HCT116 (cell line): ENCODE measurements around the gene CFAP77. TPM values are rescaled to one million over a fixed set of nuclear protein-coding genes. Genes with fewer than 3 reads are reported as not detected.

Source experiments
- ATAC-seq: fragments of 200-7000 bp; cut with Tn5 transposase; 2 replicates; pipeline ENCODE4 v1.9.1; 2020; ENCODE audit warnings: mild to moderate bottlenecking, moderate library complexity
- BruUV-seq: library from RNA; stranded (reverse); fragments of 400-500 nt; replicated peaks from 2 replicates; lab custom pipeline; 2021; lab: Mats Ljungman, UMichigan
- CTCF ChIA-PET: fragments of 300-600 bp; sonication (Branson Sonifier 250); formaldehyde crosslinking; loops from one replicate; lab custom pipeline; 2021; ENCODE audit warnings: antibody characterized with exemption; lab: Charles Lee
- POLR2A ChIA-PET: fragments of 300-600, 350-600 bp; sonication (Branson Sonifier 250); formaldehyde crosslinking; loops from one replicate; lab custom pipeline; 2021; ENCODE audit warnings: antibody characterized with exemption; lab: Charles Lee
- RAD21 ChIA-PET, 2 experiments: fragments of 300-600 bp; sonication (Branson Sonifier 250); formaldehyde crosslinking; loops; one replicate each; lab custom pipeline; 2023; ENCODE audit warnings: low total read pairs in 2 of 2; ENCODE audit not compliant: uncharacterized antibody in 2 of 2, unreplicated experiment in 2 of 2, low non-redundant PET in 1 of 2; lab: Charles Lee
- DNase-seq: peaks from one replicate; pipeline ENCODE4 v3.0.0-alpha.2; 2010; ENCODE audit warnings: low read depth, low spot score
- H2AFZ ChIP-seq: fragments of 200-600 bp; shearing (Covaris generic), sonication (generic); 2 replicates; pipeline ENCODE4 v1.6.1; 2017; ENCODE audit warnings: low read depth, mixed run types, mixed read lengths, antibody characterized with exemption, low read length; ENCODE audit not compliant: poor library complexity, severe bottlenecking
- H3K27ac ChIP-seq: 2 replicates; pipeline ENCODE4 v1.5.1; 2012; ENCODE audit warnings: low read depth, low read length
- H3K27me3 ChIP-seq: fragments of 200-600 bp; sonication (generic); 2 replicates; pipeline ENCODE4 v1.6.1; 2016; ENCODE audit warnings: mixed run types, low read length, mixed read lengths; ENCODE audit not compliant: insufficient read depth
- H3K36me3 ChIP-seq, 2 experiments: fragments of 200-500 bp in 1 of 2; fragments of 200-600 bp in 1 of 2; sonication (Bioruptor generic) in 1 of 2; sonication (generic) in 1 of 2; 2 replicates each; pipeline versions ENCODE4 v1.5.1 to v1.6.1; 2014 to 2016; ENCODE audit warnings: low read length in 2 of 2, inconsistent platforms in 1 of 2, mixed read lengths in 1 of 2, mixed run types in 1 of 2; ENCODE audit not compliant: insufficient read depth in 2 of 2, control insufficient read depth in 1 of 2
- H3K4me1 ChIP-seq, 2 experiments: fragments of 200-600 bp in 1 of 2; sonication (generic) in 1 of 2; 2 replicates each; pipeline versions ENCODE4 v1.5.1 to v1.6.1; 2012 to 2017; ENCODE audit warnings: low read length in 2 of 2, inconsistent platforms in 1 of 2, mild to moderate bottlenecking in 1 of 2, mixed read lengths in 1 of 2, mixed run types in 1 of 2, moderate library complexity in 1 of 2; ENCODE audit not compliant: insufficient read depth in 2 of 2, control insufficient read depth in 1 of 2
- H3K4me2 ChIP-seq: fragments of 200-600 bp; sonication (generic); 2 replicates; pipeline ENCODE4 v1.6.1; 2017; ENCODE audit warnings: mixed run types, low read length, mixed read lengths
- H3K4me3 ChIP-seq, 2 experiments: fragments of 200-600 bp in 1 of 2; sonication (generic) in 1 of 2; replicated peaks in 1 of 2; 2 replicates each; pipeline ENCODE4 v1.5.1; 2011 to 2016; ENCODE audit warnings: low read length in 2 of 2, control low read depth in 1 of 2, low read depth in 1 of 2, mild to moderate bottlenecking in 1 of 2, mixed read lengths in 1 of 2, mixed run types in 1 of 2
- H3K79me2 ChIP-seq: fragments of 200-600 bp; sonication (generic); 2 replicates; pipeline ENCODE4 v1.6.1; 2017; ENCODE audit warnings: mild to moderate bottlenecking, mixed run types, low read length, moderate library complexity, mixed read lengths; ENCODE audit not compliant: insufficient read depth
- H3K9ac ChIP-seq: fragments of 200-600 bp; sonication (generic); 2 replicates; pipeline ENCODE4 v1.6.1; 2016; ENCODE audit warnings: low read length, mixed read lengths
- H3K9me2 ChIP-seq: fragments of 200-600 bp; sonication (generic), shearing (Covaris generic); 2 replicates; pipeline ENCODE4 v1.6.1; 2017; ENCODE audit warnings: mixed run types, mild to moderate bottlenecking, moderate library complexity; ENCODE audit not compliant: insufficient read depth
- H3K9me3 ChIP-seq, 2 experiments: fragments of 200-500 bp in 1 of 2; fragments of 200-600 bp in 1 of 2; sonication (Bioruptor generic) in 1 of 2; sonication (generic) in 1 of 2; 2 replicates each; pipeline ENCODE4 v1.6.1; 2014 to 2017; ENCODE audit warnings: low read length in 2 of 2, mixed read lengths in 2 of 2, inconsistent platforms in 1 of 2, low read depth in 1 of 2, mild to moderate bottlenecking in 1 of 2, mixed run types in 1 of 2, moderate library complexity in 1 of 2; ENCODE audit not compliant: control insufficient read depth in 1 of 2, insufficient read depth in 1 of 2
- H4K20me1 ChIP-seq: fragments of 200-600 bp; sonication (generic), shearing (Covaris generic); 2 replicates; pipeline ENCODE4 v1.6.1; 2017; ENCODE audit warnings: mixed run types, mild to moderate bottlenecking, moderate library complexity; ENCODE audit not compliant: insufficient read depth
- CBX3 ChIP-seq: IDR thresholded peaks from 2 replicates; pipeline ENCODE4 v1.6.1; 2012; ENCODE audit warnings: low read depth
- CEBPB ChIP-seq: IDR thresholded peaks from 2 replicates; pipeline ENCODE4 v1.6.1; 2012; ENCODE audit warnings: low read depth
- FOSL1 ChIP-seq: IDR thresholded peaks from 2 replicates; pipeline ENCODE4 v1.6.1; 2012; ENCODE audit warnings: low read depth
- POLR2A ChIP-seq: IDR thresholded peaks from 2 replicates; pipeline ENCODE4 v1.7.0; 2011; ENCODE audit warnings: borderline replicate concordance; ENCODE audit not compliant: insufficient read depth, insufficient read length; ENCODE audit errors: extremely low read depth
- POLR2AphosphoS5 ChIP-seq: IDR thresholded peaks from 2 replicates; pipeline ENCODE4 v1.6.1; 2011; ENCODE audit warnings: mild to moderate bottlenecking, low read depth, low read length, moderate library complexity
- RAD21 ChIP-seq: IDR thresholded peaks from 2 replicates; pipeline ENCODE4 v1.6.1; 2012; ENCODE audit warnings: low read depth, mild to moderate bottlenecking
- TCF7L2 ChIP-seq: IDR thresholded peaks from 2 replicates; pipeline ENCODE4 v1.7.0; 2011; ENCODE audit warnings: borderline replicate concordance, inconsistent platforms; ENCODE audit not compliant: insufficient read depth, insufficient read length; ENCODE audit errors: extremely low read depth
- ZFX ChIP-seq: fragments of 450-650 bp; IDR thresholded peaks from 2 replicates; pipeline ENCODE4 v1.6.1; 2017
- ZNF274 ChIP-seq: fragments of 200-500 bp; sonication (Bioruptor generic); IDR thresholded peaks from 2 replicates; pipeline ENCODE4 v1.6.1; 2014; ENCODE audit warnings: mild to moderate bottlenecking, low read depth, low read length, inconsistent platforms
- intact Hi-C: fragments of 100-400 bp; cut with micrococcal nuclease; formaldehyde crosslinking; loops from 2 replicates; pipeline ENCODE4 v1.10.0; 2022
- total RNA-seq: library from RNA; stranded (reverse); gene quantifications from one replicate; pipeline ENCODE4 v1.2.1, GENCODE V29; 2021; ENCODE audit not compliant: unreplicated experiment
- TF ChIP-seq, protein P1 (sequence below): IDR thresholded peaks from 2 replicates; pipeline ENCODE4 v1.6.1; 2012
- TF ChIP-seq, protein P2 (sequence below), 3 experiments: fragments of 200-600 bp in 1 of 3; sonication (generic) in 1 of 3; IDR thresholded peaks in 2 of 3; conservative IDR thresholded peaks in 1 of 3; 2 replicates each; pipeline ENCODE4 v1.5.1; 2012 to 2017; ENCODE audit warnings: low read depth in 2 of 3, low read length in 2 of 3, antibody characterized with exemption in 1 of 3, borderline replicate concordance in 1 of 3, control low read depth in 1 of 3, mild to moderate bottlenecking in 1 of 3, mixed read lengths in 1 of 3, mixed run types in 1 of 3, moderate library complexity in 1 of 3; ENCODE audit not compliant: insufficient read depth in 1 of 3
- TF ChIP-seq, protein P3 (sequence below): IDR thresholded peaks from 2 replicates; pipeline ENCODE4 v1.6.1; 2011; ENCODE audit warnings: mild to moderate bottlenecking, low read length, moderate library complexity; ENCODE audit not compliant: insufficient replicate concordance; ENCODE audit errors: extremely low read depth
- TF ChIP-seq, protein P4 (sequence below): IDR thresholded peaks from 2 replicates; pipeline ENCODE4 v1.6.1; 2012

CFAP77 gene
- total RNA-seq, 1 experiment from 2014 or later = 0.98 TPM

DNA sequence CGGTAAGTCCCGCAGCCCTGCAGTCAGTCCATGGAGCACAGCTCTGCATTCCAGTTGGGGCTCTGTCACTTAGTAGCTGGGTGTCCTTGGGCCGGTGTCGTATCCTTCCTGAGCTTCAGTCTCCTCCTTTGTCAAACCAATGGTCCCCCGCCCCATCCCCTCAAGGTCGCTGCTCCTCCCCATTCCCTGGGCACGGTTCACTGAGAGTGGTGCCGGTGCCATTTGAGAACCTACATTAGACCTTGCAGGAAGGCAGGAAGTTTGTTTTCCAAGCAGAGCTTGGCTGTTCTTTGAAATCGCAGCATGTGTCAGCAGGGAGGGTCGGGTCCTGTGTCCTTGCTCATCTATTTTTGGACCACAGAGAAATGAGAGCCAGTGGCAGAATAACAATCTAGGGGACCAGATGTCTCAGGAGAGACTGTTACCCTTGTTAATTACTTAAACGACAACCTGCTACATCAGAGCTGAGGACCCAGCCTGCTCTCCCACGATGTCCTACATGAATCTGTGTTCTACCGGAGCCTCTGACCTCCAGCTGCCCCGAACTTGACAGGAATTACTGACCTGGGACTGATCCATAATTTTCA lies 150.7 kb downstream of the CFAP77 start:
- no peaks in the 10 kb centered on the region for H3K9me3 ChIP-seq
- H3K27me3 ChIP-seq = peaks cover 4% of the 10 kb centered on the region; the same call in 1 of the 2 replicates
- no peaks in the 10 kb centered on the region for H3K4me1 ChIP-seq
- H3K36me3 ChIP-seq = no peaks in the 10 kb centered on the region
- H2AFZ ChIP-seq = no peak overlapping the region
- ChIA-PET RAD21 (no interaction called here), CTCF (no interaction called here), POLR2A (no interaction called here)
- H3K4me2 ChIP-seq = no peak overlapping the region
- no TSS peak for BruUV-seq
- TF ChIP-seq CEBPB = no peak
- no peak for TF ChIP-seq CBX3
- TF ChIP-seq POLR2A = no peak
- TF ChIP-seq, protein P1, sequence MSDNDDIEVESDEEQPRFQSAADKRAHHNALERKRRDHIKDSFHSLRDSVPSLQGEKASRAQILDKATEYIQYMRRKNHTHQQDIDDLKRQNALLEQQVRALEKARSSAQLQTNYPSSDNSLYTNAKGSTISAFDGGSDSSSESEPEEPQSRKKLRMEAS = no peak
- no peak overlapping the region for H3K27ac ChIP-seq
- H4K20me1 ChIP-seq = no peaks in the 10 kb centered on the region
- no peak overlapping the region for H3K4me3 ChIP-seq
- no peaks in the 10 kb centered on the region for H3K9me2 ChIP-seq
- H3K79me2 ChIP-seq = no peaks in the 10 kb centered on the region
- ATAC-seq (no peak), DNase-seq (no peak)
- intact Hi-C loops = no loop called here
- no peak overlapping the region for H3K9ac ChIP-seq

DNA sequence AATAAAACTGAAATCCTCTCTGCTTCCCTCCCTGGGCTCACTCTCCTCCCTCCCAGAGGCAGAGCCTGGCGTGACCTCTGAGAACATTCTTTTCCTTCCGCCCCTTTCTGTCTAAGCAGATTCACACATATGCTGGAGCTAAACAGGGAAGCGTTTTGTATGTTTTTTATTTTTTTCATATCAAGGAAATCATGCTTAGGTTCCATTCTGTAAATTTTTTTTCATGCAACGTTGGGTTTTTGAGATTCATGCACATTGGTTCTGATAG lies 152.2 kb downstream of the CFAP77 start:
- TF ChIP-seq POLR2A = no peak
- no peak for TF ChIP-seq RAD21
- no peak for TF ChIP-seq TCF7L2
- TF ChIP-seq FOSL1 = no peak
- TF ChIP-seq, protein P2, sequence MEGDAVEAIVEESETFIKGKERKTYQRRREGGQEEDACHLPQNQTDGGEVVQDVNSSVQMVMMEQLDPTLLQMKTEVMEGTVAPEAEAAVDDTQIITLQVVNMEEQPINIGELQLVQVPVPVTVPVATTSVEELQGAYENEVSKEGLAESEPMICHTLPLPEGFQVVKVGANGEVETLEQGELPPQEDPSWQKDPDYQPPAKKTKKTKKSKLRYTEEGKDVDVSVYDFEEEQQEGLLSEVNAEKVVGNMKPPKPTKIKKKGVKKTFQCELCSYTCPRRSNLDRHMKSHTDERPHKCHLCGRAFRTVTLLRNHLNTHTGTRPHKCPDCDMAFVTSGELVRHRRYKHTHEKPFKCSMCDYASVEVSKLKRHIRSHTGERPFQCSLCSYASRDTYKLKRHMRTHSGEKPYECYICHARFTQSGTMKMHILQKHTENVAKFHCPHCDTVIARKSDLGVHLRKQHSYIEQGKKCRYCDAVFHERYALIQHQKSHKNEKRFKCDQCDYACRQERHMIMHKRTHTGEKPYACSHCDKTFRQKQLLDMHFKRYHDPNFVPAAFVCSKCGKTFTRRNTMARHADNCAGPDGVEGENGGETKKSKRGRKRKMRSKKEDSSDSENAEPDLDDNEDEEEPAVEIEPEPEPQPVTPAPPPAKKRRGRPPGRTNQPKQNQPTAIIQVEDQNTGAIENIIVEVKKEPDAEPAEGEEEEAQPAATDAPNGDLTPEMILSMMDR (IDR thresholded peaks at IDR 0.05 in 2 of 3, conservative IDR thresholded peaks at IDR 0.05 in 1 of 3; ENCODE audit: borderline replicate concordance in 1 of 3, insufficient read depth in 1 of 3, low read depth in 2 of 3, low read length in 2 of 3) = no peak
- TF ChIP-seq ZFX = no peak
- no peak for TF ChIP-seq CEBPB
- TF ChIP-seq, protein P3, sequence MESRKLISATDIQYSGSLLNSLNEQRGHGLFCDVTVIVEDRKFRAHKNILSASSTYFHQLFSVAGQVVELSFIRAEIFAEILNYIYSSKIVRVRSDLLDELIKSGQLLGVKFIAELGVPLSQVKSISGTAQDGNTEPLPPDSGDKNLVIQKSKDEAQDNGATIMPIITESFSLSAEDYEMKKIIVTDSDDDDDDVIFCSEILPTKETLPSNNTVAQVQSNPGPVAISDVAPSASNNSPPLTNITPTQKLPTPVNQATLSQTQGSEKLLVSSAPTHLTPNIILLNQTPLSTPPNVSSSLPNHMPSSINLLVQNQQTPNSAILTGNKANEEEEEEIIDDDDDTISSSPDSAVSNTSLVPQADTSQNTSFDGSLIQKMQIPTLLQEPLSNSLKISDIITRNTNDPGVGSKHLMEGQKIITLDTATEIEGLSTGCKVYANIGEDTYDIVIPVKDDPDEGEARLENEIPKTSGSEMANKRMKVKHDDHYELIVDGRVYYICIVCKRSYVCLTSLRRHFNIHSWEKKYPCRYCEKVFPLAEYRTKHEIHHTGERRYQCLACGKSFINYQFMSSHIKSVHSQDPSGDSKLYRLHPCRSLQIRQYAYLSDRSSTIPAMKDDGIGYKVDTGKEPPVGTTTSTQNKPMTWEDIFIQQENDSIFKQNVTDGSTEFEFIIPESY = no peak
- no peak for TF ChIP-seq ZNF274
- TF ChIP-seq POLR2AphosphoS5 = no peak
- TF ChIP-seq, protein P4, sequence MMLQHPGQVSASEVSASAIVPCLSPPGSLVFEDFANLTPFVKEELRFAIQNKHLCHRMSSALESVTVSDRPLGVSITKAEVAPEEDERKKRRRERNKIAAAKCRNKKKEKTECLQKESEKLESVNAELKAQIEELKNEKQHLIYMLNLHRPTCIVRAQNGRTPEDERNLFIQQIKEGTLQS = no peak
- ChIA-PET CTCF (no interaction called here), RAD21 (no interaction called here), POLR2A (no interaction called here)
- Histone ChIP-seq H3K79me2 (no peaks in the 10 kb centered on the region), H3K9ac (no peak overlapping the region), H4K20me1 (no peaks in the 10 kb centered on the region), H3K27me3 (peaks cover 4% of the 10 kb centered on the region; the same call in 1 of the 2 replicates), H3K4me1 (no peaks in the 10 kb centered on the region), H3K27ac (no peak overlapping the region), H3K4me3 (no peak overlapping the region), H3K36me3 (no peaks in the 10 kb centered on the region), H2AFZ (no peak overlapping the region), H3K9me3 (no peaks in the 10 kb centered on the region), H3K9me2 (no peaks in the 10 kb centered on the region), H3K4me2 (no peak overlapping the region)
- BruUV-seq = no TSS peak
- no peak for DNase-seq
- no peak for ATAC-seq
- intact Hi-C loops = no loop called here
